Progenitor cell of endocrine pancreas (in vitro differentiated cells): ENCODE results near the gene FRRS1. TPM values are rescaled to one million over a fixed set of nuclear protein-coding genes. Genes with fewer than 3 reads are reported as not detected.

Experiments
- DNase-seq: peaks from one replicate; pipeline ENCODE4 v3.0.0; 2021; ENCODE audit warnings: low spot score; ENCODE audit not compliant: unreplicated experiment
- H3K27ac Mint-ChIP-seq: 2 replicates; pipeline ENCODE4 v1.8.0; 2021; ENCODE audit warnings: mild to moderate bottlenecking, moderate library complexity, mixed read lengths
- H3K27me3 Mint-ChIP-seq: 2 replicates; pipeline ENCODE4 v1.8.0; 2021; ENCODE audit warnings: mixed read lengths
- H3K36me3 Mint-ChIP-seq: 2 replicates; pipeline ENCODE4 v1.8.0; 2022; ENCODE audit warnings: mixed read lengths; ENCODE audit not compliant: insufficient read depth
- H3K4me1 Mint-ChIP-seq: 2 replicates; pipeline ENCODE4 v1.8.0; 2021; ENCODE audit warnings: low read depth, mixed read lengths
- H3K4me3 Mint-ChIP-seq: 2 replicates; pipeline ENCODE4 v1.8.0; 2021; ENCODE audit warnings: low read depth, mild to moderate bottlenecking, moderate library complexity, mixed read lengths
- H3K9me3 Mint-ChIP-seq: 2 replicates; pipeline ENCODE4 v1.8.0; 2021; ENCODE audit warnings: low read depth, mixed read lengths
- total RNA-seq: library from RNA; stranded (reverse); gene quantifications from 2 replicates; pipeline ENCODE4 v1.2.1, GENCODE V29; 2021
- TF ChIP-seq, protein P1 (sequence below): fragments of 200-600 bp; sonication (generic); IDR thresholded peaks from one replicate; pipeline ENCODE4 v1.5.0; 2021; ENCODE audit warnings: antibody characterized with exemption, mild to moderate bottlenecking; ENCODE audit not compliant: unreplicated experiment

The FRRS1 gene
- total RNA-seq, 1 donor from 2014 or later: 8.6 TPM

DNA sequence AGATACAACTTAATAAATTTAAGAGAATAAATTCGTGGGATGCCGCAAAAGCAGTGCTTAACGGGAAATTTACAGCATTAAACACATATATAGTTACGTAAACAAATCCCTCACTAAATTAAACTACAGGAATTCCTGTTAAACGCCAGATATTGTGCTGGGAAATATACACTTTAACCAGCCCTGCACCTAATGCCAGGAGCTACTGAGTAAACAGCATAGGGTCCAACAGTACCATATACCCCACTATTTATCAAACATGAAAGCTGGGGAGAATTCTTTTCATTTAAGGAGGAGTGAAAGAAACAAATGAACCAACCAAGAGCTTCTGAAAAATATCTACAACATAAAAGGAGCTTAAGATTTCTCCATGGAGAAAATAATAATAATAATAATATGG is 11.7 kb downstream of the FRRS1 start:
- H3K4me1 Mint-ChIP-seq: peaks cover 12% of the 10 kb centered on the region
- H3K36me3 Mint-ChIP-seq: peaks cover 2% of the 10 kb centered on the region
- no peaks in the 10 kb centered on the region for H3K27me3 Mint-ChIP-seq
- DNase-seq: no peak
- H3K27ac Mint-ChIP-seq: no peak overlapping the region
- H3K4me3 Mint-ChIP-seq: no peak overlapping the region
- H3K9me3 Mint-ChIP-seq: peaks cover 18% of the 10 kb centered on the region
- TF ChIP-seq, protein P1, sequence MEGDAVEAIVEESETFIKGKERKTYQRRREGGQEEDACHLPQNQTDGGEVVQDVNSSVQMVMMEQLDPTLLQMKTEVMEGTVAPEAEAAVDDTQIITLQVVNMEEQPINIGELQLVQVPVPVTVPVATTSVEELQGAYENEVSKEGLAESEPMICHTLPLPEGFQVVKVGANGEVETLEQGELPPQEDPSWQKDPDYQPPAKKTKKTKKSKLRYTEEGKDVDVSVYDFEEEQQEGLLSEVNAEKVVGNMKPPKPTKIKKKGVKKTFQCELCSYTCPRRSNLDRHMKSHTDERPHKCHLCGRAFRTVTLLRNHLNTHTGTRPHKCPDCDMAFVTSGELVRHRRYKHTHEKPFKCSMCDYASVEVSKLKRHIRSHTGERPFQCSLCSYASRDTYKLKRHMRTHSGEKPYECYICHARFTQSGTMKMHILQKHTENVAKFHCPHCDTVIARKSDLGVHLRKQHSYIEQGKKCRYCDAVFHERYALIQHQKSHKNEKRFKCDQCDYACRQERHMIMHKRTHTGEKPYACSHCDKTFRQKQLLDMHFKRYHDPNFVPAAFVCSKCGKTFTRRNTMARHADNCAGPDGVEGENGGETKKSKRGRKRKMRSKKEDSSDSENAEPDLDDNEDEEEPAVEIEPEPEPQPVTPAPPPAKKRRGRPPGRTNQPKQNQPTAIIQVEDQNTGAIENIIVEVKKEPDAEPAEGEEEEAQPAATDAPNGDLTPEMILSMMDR: no peak

DNA sequence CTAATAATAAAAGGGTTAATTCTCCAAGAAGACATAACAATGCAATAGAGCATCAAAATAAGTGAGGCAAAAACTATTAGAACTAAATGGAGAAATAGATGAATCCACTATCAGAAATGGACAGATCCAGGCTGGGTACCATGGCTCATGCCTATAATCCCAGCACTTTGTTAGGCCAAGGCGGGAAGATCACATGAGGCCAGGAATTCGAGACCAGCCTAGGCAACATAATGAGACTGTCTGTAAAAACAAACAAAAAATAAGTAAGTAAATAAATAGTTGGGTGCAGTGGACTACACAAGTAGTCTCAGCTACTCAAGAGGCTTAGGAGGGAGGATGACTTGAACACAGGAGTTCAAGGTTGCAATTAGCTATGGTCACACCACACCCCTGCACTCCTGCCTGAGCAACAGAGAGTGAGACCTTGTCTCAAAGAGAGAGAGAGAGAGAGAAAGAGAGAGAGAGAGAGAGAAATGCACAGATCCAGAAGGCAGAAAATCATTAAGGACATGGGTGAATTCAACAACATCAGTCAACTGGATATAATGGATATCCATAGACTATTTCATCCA is 12.3 kb downstream of the FRRS1 start:
- TF ChIP-seq, protein P1: no peak
- Mint-ChIP-seq H3K27me3 (no peaks in the 10 kb centered on the region), H3K36me3 (peaks cover 2% of the 10 kb centered on the region), H3K4me3 (no peak overlapping the region), H3K4me1 (peaks cover 7% of the 10 kb centered on the region), H3K9me3 (peaks cover 13% of the 10 kb centered on the region), H3K27ac (no peak overlapping the region)
- no peak for DNase-seq

DNA sequence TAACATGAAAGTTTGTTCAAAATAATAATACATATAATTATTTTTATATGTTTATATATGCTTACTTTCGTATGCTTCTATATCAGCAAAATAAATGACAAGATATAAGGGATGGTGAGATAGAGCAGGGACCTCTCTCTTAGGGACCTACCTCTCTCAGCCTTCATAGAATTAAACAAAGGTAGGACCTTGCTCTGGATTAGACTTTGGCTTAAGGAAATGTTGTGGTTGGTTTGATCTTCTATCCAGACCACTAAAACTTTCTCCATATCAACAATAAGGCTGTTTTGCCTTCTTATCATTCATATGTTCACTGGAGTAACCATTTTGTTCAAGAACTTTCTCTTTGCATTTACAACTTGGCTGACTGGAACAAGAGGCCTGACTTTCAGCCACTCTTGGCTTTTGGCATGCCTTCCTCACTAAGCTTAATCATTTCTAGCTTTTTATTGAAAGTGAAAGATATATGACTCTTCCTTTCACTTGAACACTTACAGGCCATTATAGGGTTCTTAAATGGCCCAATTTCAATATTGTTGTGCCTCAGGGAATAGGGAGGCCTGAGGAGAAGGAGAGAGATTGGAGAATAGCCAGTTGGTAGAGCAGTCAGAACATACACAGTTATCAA is 14.4 kb downstream of the FRRS1 start:
- Mint-ChIP-seq H3K4me1 (no peaks in the 10 kb centered on the region), H3K36me3 (no peaks in the 10 kb centered on the region), H3K9me3 (peaks cover 6% of the 10 kb centered on the region), H3K27me3 (no peaks in the 10 kb centered on the region), H3K4me3 (no peak overlapping the region), H3K27ac (no peak overlapping the region)
- TF ChIP-seq, protein P1: no peak
- no peak for DNase-seq

DNA sequence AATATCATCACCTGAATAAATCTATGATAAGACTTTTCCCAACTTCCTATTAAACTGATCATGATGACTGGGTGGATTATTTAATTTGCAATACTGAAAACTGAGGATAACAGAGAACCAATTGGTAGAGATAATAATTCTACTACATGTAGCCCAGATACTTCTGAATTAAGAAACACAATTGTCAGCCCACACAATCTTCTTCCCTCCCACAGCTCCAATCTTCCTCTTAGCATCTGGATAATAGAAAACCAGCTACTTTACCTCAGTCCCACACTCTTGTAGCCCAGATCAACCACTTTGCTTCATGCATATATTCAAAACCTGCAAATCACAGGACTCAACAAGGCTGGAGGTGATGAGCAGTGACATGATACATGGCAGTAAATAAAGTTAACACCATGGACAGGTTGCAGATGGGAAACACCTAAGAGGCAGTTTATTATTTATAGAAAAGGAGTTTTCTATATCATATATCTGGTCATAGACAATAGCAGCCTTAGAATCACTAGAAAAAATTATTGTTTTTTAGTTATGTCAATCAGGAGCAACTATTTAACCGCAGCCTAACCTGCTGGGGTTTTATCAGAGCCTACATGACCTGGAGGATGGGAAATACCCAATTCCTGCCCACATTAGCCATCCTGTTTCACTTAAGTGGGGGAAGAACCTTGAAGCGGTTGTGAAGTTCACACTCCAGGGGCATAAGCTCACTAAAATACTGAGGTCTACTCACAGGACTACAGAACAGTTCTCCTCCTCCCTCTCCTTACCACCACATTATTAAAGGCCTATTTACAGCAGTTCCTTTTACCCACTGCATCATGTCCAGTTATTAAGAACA is 16.7 kb downstream of the FRRS1 start:
- Mint-ChIP-seq H3K4me1 (no peaks in the 10 kb centered on the region), H3K4me3 (no peak overlapping the region), H3K9me3 (peaks cover 6% of the 10 kb centered on the region), H3K27ac (no peak overlapping the region), H3K27me3 (no peaks in the 10 kb centered on the region), H3K36me3 (peaks cover 5% of the 10 kb centered on the region)
- DNase-seq: no peak
- TF ChIP-seq, protein P1: no peak

DNA sequence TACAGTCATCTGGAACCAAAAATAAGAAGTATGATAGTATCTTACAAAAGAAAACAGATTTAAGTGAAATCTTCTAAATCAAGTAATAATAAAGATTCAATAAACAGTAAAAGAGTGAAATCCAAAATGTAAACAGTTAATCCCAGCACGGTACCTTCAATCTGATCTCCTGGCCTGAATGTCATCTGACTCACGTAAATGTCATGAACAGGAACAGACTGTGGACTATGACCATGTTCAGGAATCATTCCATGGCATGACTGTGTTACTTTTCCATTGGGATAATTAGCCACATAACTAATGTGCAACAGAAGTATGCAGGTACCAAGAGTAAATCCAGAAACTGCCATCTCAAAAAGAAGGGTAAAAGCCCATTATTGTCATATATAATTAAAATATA is 18.0 kb downstream of the FRRS1 start:
- Mint-ChIP-seq H3K9me3 (no peaks in the 10 kb centered on the region), H3K27me3 (no peaks in the 10 kb centered on the region), H3K27ac (no peak overlapping the region), H3K36me3 (peaks cover 6% of the 10 kb centered on the region), H3K4me3 (no peak overlapping the region), H3K4me1 (no peaks in the 10 kb centered on the region)
- TF ChIP-seq, protein P1: no peak
- DNase-seq: no peak
